ENCODE results near the gene ACAP2. TPM values are rescaled to one million over a fixed set of nuclear protein-coding genes. Genes with fewer than 3 reads are reported as not detected.
"Not testable (repeated sequence)": the region's sequence is repeated elsewhere in the genome, so short reads cannot be mapped to it uniquely, and the experiment has no call there.

ACAP2 gene
- total and polyA plus RNA-seq, 3 donors from 2014 or later, result 31.6 to 78.2 (median 72.3) TPM

DNA sequence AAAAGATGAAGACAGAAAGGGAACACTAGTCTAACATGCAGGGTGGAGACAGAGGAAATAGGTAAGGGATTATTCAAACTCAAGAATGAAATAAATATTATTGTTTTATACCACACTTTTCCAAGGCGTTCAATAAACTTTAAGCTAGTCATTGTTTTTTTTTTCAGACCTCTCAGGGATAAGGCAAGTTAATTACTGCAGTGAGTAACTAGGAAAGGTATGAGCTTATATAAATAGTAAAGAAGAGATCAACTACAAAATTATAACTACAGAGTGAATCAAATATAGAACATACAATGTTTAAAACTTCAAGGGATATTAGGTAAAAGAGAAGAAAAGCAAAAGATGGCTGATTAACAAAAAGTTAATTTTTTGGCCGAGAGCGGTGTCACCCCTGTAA is 140.4 kb downstream of the ACAP2 start:
- H3K9me3 ChIP-seq, result no peaks in the 10 kb centered on the region
- H3K27ac ChIP-seq, result no peak overlapping the region
- TF ChIP-seq, protein P1, sequence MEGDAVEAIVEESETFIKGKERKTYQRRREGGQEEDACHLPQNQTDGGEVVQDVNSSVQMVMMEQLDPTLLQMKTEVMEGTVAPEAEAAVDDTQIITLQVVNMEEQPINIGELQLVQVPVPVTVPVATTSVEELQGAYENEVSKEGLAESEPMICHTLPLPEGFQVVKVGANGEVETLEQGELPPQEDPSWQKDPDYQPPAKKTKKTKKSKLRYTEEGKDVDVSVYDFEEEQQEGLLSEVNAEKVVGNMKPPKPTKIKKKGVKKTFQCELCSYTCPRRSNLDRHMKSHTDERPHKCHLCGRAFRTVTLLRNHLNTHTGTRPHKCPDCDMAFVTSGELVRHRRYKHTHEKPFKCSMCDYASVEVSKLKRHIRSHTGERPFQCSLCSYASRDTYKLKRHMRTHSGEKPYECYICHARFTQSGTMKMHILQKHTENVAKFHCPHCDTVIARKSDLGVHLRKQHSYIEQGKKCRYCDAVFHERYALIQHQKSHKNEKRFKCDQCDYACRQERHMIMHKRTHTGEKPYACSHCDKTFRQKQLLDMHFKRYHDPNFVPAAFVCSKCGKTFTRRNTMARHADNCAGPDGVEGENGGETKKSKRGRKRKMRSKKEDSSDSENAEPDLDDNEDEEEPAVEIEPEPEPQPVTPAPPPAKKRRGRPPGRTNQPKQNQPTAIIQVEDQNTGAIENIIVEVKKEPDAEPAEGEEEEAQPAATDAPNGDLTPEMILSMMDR (IDR thresholded peaks at IDR 0.05), result no peak
- no peak for TF ChIP-seq POLR2A (IDR thresholded peaks at IDR 0.05)
- no peak for DNase-seq
- intact Hi-C loops (cut with DNase I; ENCODE audit: low total_unique reads), result no loop called here
- no peak overlapping the region for H3K4me3 ChIP-seq
- WGBS, 2 donors, result 96 to 99% methylated on average over 3 of the region's 3 CpGs
- no peaks in the 10 kb centered on the region for H3K36me3 ChIP-seq (ENCODE audit: low read depth, missing control alignments)
- no peaks in the 10 kb centered on the region for H3K27me3 ChIP-seq
- no peaks in the 10 kb centered on the region for H3K4me1 ChIP-seq

DNA sequence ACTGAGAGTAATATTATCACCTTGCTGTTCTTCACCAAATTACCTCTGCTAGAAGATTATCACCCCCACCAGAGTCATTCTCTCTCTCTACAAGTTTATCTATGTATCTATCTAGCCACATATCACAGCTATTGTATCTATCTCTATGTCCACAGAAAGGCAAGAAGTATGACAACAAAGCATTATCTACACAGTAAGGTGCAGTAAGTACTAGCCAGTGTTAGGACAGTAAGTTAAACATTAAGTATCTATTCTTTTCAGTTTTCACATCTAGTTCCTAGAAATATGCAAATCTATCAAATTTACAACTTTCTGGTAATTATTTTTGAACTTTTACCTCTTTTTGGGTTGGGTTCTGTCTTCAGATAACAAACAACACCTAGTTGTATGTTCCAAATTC is 145.4 kb downstream of the ACAP2 start:
- Histone ChIP-seq H3K27me3 (no peaks in the 10 kb centered on the region), H3K4me3 (no peak overlapping the region), H3K4me1 (no peaks in the 10 kb centered on the region), H3K36me3 (ENCODE audit: low read depth, missing control alignments) (no peaks in the 10 kb centered on the region), H3K9me3 (no peaks in the 10 kb centered on the region), H3K27ac (no peak overlapping the region)
- intact Hi-C loops (cut with DNase I; ENCODE audit: low total_unique reads), result no loop called here
- no peak for TF ChIP-seq POLR2A (IDR thresholded peaks at IDR 0.05)
- no peak for DNase-seq

DNA sequence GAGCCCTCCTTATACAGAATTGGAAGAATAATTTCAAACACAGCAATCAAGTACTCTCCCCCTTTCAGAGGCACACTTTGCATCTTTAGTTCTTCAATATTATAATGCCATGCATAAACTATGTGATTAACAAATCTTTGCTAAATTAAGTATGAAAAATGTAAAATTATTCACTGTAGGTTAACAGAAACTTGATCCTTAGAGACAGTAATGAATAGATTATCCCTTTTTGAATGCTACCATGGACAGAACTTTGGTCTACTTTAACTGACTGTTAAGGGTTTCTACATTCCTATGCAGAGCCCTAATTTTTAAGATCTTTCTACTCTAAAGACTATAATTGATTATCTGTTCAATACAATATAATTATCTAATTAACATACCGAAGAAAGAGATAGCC is 146.2 kb downstream of the ACAP2 start:
- H3K36me3 ChIP-seq (ENCODE audit: low read depth, missing control alignments), result no peaks in the 10 kb centered on the region
- intact Hi-C loops (cut with DNase I; ENCODE audit: low total_unique reads), result no loop called here
- TF ChIP-seq, protein P1 (IDR thresholded peaks at IDR 0.05), result no peak

DNA sequence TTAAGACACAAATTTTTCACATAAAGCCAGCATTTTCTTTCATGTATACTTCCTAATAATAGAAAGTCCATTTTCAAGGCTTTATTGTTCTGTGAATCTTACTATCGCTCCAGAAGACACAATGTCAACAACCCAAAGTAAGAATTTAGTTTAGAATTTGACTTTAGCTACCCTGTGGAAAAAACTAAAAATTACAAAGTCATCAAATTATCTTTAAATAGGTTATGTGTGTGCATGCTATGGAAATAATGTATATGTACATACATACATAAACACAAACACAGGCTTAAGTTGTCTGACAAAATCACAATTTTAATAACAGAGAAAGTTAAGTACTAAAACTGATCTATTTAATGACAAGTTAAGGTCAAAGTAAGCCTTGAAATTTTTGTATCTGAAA is 151.7 kb downstream of the ACAP2 start:
- TF ChIP-seq, protein P1 (IDR thresholded peaks at IDR 0.05), result no peak
- TF ChIP-seq POLR2A (IDR thresholded peaks at IDR 0.05), result no peak
- H3K9me3 ChIP-seq, result no peaks in the 10 kb centered on the region
- intact Hi-C loops (cut with DNase I; ENCODE audit: low total_unique reads), result no loop called here
- H3K4me3 ChIP-seq, result no peak overlapping the region
- no peaks in the 10 kb centered on the region for H3K4me1 ChIP-seq
- H3K27me3 ChIP-seq, result no peaks in the 10 kb centered on the region
- no peaks in the 10 kb centered on the region for H3K36me3 ChIP-seq (ENCODE audit: low read depth, missing control alignments)
- DNase-seq, result no peak
- WGBS, 2 donors, result 83 to 84% methylated on average over 1 of the region's 1 CpG
- no peak overlapping the region for H3K27ac ChIP-seq

More for the DNA sequence above, 146.2 kb downstream of the ACAP2 start:
- 100% methylated on average over 1 of the region's 1 CpG for WGBS, 2 donors
- no peak overlapping the region for H3K4me3 ChIP-seq
- no peaks in the 10 kb centered on the region for H3K9me3 ChIP-seq
- no peak for DNase-seq
- no peak overlapping the region for H3K27ac ChIP-seq
- H3K4me1 ChIP-seq, result no peaks in the 10 kb centered on the region
- no peaks in the 10 kb centered on the region for H3K27me3 ChIP-seq

DNA sequence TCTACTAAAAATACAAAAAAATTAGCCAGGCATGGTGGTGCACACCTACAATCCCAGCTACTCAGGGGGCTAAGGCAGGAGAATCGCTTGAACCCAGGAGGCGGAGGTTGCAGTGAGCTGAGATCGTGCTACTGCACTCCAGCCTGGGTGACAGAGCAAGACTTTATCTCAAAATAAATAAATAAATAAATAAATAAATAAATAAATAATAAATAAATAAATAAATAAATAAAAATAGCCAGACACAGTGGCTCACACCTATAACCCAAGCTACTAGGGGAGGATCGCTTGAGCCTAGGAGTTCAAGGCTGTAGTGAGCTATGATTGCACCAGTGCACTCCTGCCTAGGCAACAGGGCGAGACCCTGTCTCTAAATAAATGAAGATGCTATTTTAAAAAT is 152.2 kb downstream of the ACAP2 start:
- 95 to 98% methylated on average over 5 of the region's 5 CpGs for WGBS, 2 donors
- intact Hi-C loops (cut with DNase I; ENCODE audit: low total_unique reads); H3K27ac ChIP-seq; H3K4me3 ChIP-seq; H3K9me3 ChIP-seq; DNase-seq; H3K4me1 ChIP-seq; H3K36me3 ChIP-seq (ENCODE audit: low read depth, missing control alignments); H3K27me3 ChIP-seq: not testable (repeated sequence)

DNA sequence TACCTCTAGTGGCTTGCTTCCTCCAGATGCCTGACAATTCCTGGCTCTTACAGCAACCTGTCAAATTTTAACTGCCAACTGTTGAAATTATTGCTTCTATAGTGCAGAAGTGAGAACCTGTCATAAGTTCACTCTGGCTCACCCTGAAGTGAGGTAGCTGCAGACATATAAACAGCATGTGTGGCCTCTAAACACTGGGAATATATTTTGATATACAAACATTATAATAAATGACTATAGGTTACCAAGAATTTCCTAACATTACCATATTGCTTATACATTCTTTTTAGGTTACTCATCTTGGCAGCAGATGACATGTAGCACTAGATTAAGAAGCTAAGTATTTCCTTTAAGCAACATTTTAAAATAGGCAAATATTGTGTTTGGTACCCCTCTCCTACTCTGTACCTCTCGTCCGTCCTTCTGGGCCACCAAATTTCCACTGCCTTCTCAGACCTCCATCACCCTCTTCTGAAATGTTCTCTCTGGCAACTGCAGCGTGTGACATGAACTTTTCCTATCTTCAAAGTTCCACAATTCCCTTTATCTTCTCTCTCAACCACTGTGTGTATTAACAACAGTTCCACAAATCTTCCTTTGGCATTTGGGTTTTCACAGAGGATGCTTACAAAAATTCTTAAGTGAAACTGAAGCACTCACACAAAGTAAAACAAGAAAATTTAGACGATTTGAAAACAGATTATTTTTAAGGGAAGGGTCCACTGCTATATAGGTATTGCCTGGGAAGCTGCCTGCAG is 156.5 kb downstream of the ACAP2 start:
- 62 to 74% methylated on average over 4 of the region's 4 CpGs for WGBS, 2 donors
- no peaks in the 10 kb centered on the region for H3K9me3 ChIP-seq
- no peaks in the 10 kb centered on the region for H3K4me1 ChIP-seq
- intact Hi-C loops (cut with DNase I; ENCODE audit: low total_unique reads), result no loop called here
- TF ChIP-seq POLR2A (IDR thresholded peaks at IDR 0.05), result no peak
- TF ChIP-seq, protein P1 (IDR thresholded peaks at IDR 0.05), result no peak
- no peak for DNase-seq
- no peak overlapping the region for H3K4me3 ChIP-seq
- H3K27ac ChIP-seq, result no peak overlapping the region
- H3K36me3 ChIP-seq (ENCODE audit: low read depth, missing control alignments), result no peaks in the 10 kb centered on the region
- no peaks in the 10 kb centered on the region for H3K27me3 ChIP-seq

All from testis (tissue), 3 donors.